IPS-18c (cell line): ENCODE data around the gene LLGL1.

Experiments
- H3K4me3 ChIP-seq: 2 replicates; pipeline ENCODE4 v1.7.0; 2013; ENCODE audit warnings: low read depth, mild to moderate bottlenecking, low read length, moderate library complexity; ENCODE audit not compliant: insufficient read depth
- H3K9me3 ChIP-seq: one replicate; pipeline ENCODE4 v1.6.1; 2013; ENCODE audit warnings: mild to moderate bottlenecking, low read length, moderate library complexity; ENCODE audit not compliant: control insufficient read depth, insufficient read depth

The LLGL1 gene

GRCh38 chr17:18277076-18277475 lies 51.6 kb downstream of the LLGL1 start:
- no peaks in the 10 kb centered on the region for H3K9me3 ChIP-seq
- H3K4me3 ChIP-seq, result no peak overlapping the region

GRCh38 chr17:18278867-18279266 lies 53.4 kb downstream of the LLGL1 start:
- Histone ChIP-seq H3K4me3 (no peak overlapping the region), H3K9me3 (no peaks in the 10 kb centered on the region)

GRCh38 chr17:18280249-18280648 lies 54.8 kb downstream of the LLGL1 start:
- Histone ChIP-seq H3K9me3 (no peaks in the 10 kb centered on the region), H3K4me3 (no peak overlapping the region)

GRCh38 chr17:18280766-18281371 lies 55.4 kb downstream of the LLGL1 start:
- H3K4me3 ChIP-seq, result no peak overlapping the region
- H3K9me3 ChIP-seq, result no peaks in the 10 kb centered on the region

- no peak overlapping the region for H3K4me3 ChIP-seq
- H3K9me3 ChIP-seq, result no peaks in the 10 kb centered on the region
Measured at GRCh38 chr17:18281788-18282187, 56.4 kb downstream of the LLGL1 start.

- no peak overlapping the region for H3K4me3 ChIP-seq
Measured at GRCh38 chr17:18285296-18285695, 59.9 kb downstream of the LLGL1 start.

GRCh38 chr17:18291718-18292540 lies 66.5 kb downstream of the LLGL1 start:
- H3K4me3 ChIP-seq, result no peak overlapping the region
- H3K9me3 ChIP-seq, result no peaks in the 10 kb centered on the region

More at GRCh38 chr17:18285296-18285695, 59.9 kb downstream of the LLGL1 start:
- no peaks in the 10 kb centered on the region for H3K9me3 ChIP-seq
